ENCODE results near the gene FAM9A.
A peak's percentile ranks its signal among the peaks of the same experiment; 100 is the strongest.
"Not testable (repeated sequence)": the region's sequence is repeated elsewhere in the genome, so short reads cannot be mapped to it uniquely, and the experiment has no call there.

Gene FAM9A

GRCh38 chrX:8784162-8784561, 17.0 kb downstream of the FAM9A start:
- ATAC-seq = no peak
- TF ChIP-seq OSR1 (CRISPR knock-in tag; IDR thresholded peaks at IDR 0.05) (no peak), ISL1 (CRISPR knock-in tag; IDR thresholded peaks at IDR 0.05) (no peak), ESRRG (CRISPR knock-in tag; IDR thresholded peaks at IDR 0.05) (no peak), TCF4 (CRISPR knock-in tag; IDR thresholded peaks at IDR 0.05; ENCODE audit: borderline replicate concordance) (no peak), POU6F1 (CRISPR knock-in tag; IDR thresholded peaks at IDR 0.05; ENCODE audit: borderline replicate concordance, low read depth) (no peak), ZNF70 (CRISPR knock-in tag; IDR thresholded peaks at IDR 0.05) (no peak)

- no peak for TF ChIP-seq GLIS3 (CRISPR knock-in tag; IDR thresholded peaks at IDR 0.05)
- no peak for TF ChIP-seq TCF4 (CRISPR knock-in tag; IDR thresholded peaks at IDR 0.05; ENCODE audit: borderline replicate concordance)
- no peak for ATAC-seq
These were observed 17.5 kb downstream of the FAM9A start for GRCh38 chrX:8783714-8784098.

GRCh38 chrX:8783097-8783713, 18.0 kb downstream of the FAM9A start:
- ATAC-seq = peak; percentile 76
- no peak for TF ChIP-seq ZNF8 (CRISPR knock-in tag; IDR thresholded peaks at IDR 0.05)
- TF ChIP-seq ZNF70 (CRISPR knock-in tag; IDR thresholded peaks at IDR 0.05) = no peak
- no peak for TF ChIP-seq CSRNP3 (CRISPR knock-in tag; IDR thresholded peaks at IDR 0.05)
- TF ChIP-seq PATZ1 (CRISPR knock-in tag; IDR thresholded peaks at IDR 0.05; ENCODE audit: borderline replicate concordance) = no peak
- TF ChIP-seq SNAI2 (CRISPR knock-in tag; IDR thresholded peaks at IDR 0.05) = no peak
- no peak for TF ChIP-seq BACH2 (CRISPR knock-in tag; IDR thresholded peaks at IDR 0.05; ENCODE audit: borderline replicate concordance)

- no peak for TF ChIP-seq ZNF70 (CRISPR knock-in tag; IDR thresholded peaks at IDR 0.05)
- no peak for TF ChIP-seq SNAI2 (CRISPR knock-in tag; IDR thresholded peaks at IDR 0.05)
- TF ChIP-seq CSRNP3 (CRISPR knock-in tag; IDR thresholded peaks at IDR 0.05) = no peak
- TF ChIP-seq ZFP30 (CRISPR knock-in tag; IDR thresholded peaks at IDR 0.05) = no peak
- TF ChIP-seq TCF4 (CRISPR knock-in tag; IDR thresholded peaks at IDR 0.05; ENCODE audit: borderline replicate concordance) = no peak
- no peak for TF ChIP-seq ISL1 (CRISPR knock-in tag; IDR thresholded peaks at IDR 0.05)
- no peak for TF ChIP-seq CREB5 (CRISPR knock-in tag; IDR thresholded peaks at IDR 0.05; ENCODE audit: low read depth)
- no peak for TF ChIP-seq ARNTL (CRISPR knock-in tag; IDR thresholded peaks at IDR 0.05; ENCODE audit: borderline replicate concordance, low read depth)
- no peak for TF ChIP-seq PATZ1 (CRISPR knock-in tag; IDR thresholded peaks at IDR 0.05; ENCODE audit: borderline replicate concordance)
- TF ChIP-seq CSDC2 (CRISPR knock-in tag; IDR thresholded peaks at IDR 0.05) = no peak
- no peak for TF ChIP-seq TOX (CRISPR knock-in tag; IDR thresholded peaks at IDR 0.05; ENCODE audit: borderline replicate concordance)
- TF ChIP-seq ZNF8 (CRISPR knock-in tag; IDR thresholded peaks at IDR 0.05) = no peak
- no peak for TF ChIP-seq ZFP3 (CRISPR knock-in tag; IDR thresholded peaks at IDR 0.05)
- TF ChIP-seq GLIS3 (CRISPR knock-in tag; IDR thresholded peaks at IDR 0.05) = no peak
- no peak for TF ChIP-seq BACH2 (CRISPR knock-in tag; IDR thresholded peaks at IDR 0.05; ENCODE audit: borderline replicate concordance)
- TF ChIP-seq ESRRG (CRISPR knock-in tag; IDR thresholded peaks at IDR 0.05) = no peak
- TF ChIP-seq RARB (CRISPR knock-in tag; IDR thresholded peaks at IDR 0.05) = no peak
- no peak for TF ChIP-seq POU6F1 (CRISPR knock-in tag; IDR thresholded peaks at IDR 0.05; ENCODE audit: borderline replicate concordance, low read depth)
- TF ChIP-seq ZNF565 (CRISPR knock-in tag; conservative IDR thresholded peaks at IDR 0.05; ENCODE audit: low read depth) = no peak
- no peak for TF ChIP-seq PPARA (CRISPR knock-in tag; IDR thresholded peaks at IDR 0.05; ENCODE audit: borderline replicate concordance)
- ATAC-seq = no peak
These were observed 18.6 kb downstream of the FAM9A start for GRCh38 chrX:8782595-8782994.

- not testable (repeated sequence) for ATAC-seq
These were observed 19.3 kb downstream of the FAM9A start for GRCh38 chrX:8781921-8782320.

Measured in SK-N-SH treated with all-trans-retinoic acid at 6 μM for 48 hours (cell line).